Right ventricle myocardium superior (tissue), 1 donor: Measurements from ENCODE around the gene SAP30BP. TPM values are rescaled to one million over a fixed set of nuclear protein-coding genes. Genes with fewer than 3 reads are reported as not detected.

Source experiments
- ATAC-seq: fragments of 200-7000 bp; cut with Tn5 transposase; one replicate; pipeline ENCODE4 v1.9.1; 2020; ENCODE audit warnings: mild to moderate bottlenecking; ENCODE audit not compliant: poor library complexity
- DNase-seq: peaks from one replicate; pipeline ENCODE4 v3.0.0-alpha.2; 2020
- intact Hi-C: fragments of 100-400 bp; cut with DNase I; formaldehyde crosslinking; loops from one replicate; pipeline ENCODE4 v1.11.2; 2022
- total RNA-seq: library from RNA; stranded (reverse); fragmentation: NEBNext Ultra II Directional; extraction: Animal tissue kit (Norgen Biotek cat#: 25700); gene quantifications from one replicate; pipeline ENCODE4 v1.2.1, GENCODE V29; 2021
- donor health status: DM: no; HTN: yes; CAD: no; lungs with severe emphysema.

SAP30BP gene
- total RNA-seq, 1 donor from 2014 or later: 40.0 TPM

DNA sequence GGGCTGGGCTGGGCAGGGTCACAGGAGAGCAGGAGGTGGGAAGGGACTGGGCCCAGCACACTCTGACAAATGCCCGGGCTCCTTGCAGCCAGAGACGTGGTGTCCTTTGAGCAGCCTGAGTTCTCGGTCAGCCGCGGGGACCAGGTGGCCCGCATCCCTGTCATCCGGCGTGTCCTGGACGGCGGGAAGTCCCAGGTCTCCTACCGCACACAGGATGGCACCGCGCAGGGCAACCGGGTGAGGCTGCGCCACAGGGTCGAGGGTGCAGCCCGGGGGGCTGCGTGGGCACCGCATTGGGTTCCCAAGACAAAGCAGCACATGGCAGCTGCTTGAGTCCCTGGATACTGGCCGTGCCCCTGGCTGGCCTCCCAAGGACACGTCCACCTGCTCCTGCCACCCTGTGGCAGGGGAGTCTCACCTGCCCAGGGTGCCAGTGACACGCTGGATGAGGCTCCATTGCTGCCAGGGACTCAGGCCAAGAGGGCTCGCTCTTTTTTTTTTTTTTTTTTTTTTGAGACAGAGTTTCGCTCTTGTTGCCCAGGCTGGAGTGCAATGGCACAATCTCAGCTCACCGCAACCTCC lies 76.6 kb downstream of the SAP30BP start:
- ATAC-seq: no peak
- intact Hi-C loops: no loop called here
- no peak for DNase-seq

DNA sequence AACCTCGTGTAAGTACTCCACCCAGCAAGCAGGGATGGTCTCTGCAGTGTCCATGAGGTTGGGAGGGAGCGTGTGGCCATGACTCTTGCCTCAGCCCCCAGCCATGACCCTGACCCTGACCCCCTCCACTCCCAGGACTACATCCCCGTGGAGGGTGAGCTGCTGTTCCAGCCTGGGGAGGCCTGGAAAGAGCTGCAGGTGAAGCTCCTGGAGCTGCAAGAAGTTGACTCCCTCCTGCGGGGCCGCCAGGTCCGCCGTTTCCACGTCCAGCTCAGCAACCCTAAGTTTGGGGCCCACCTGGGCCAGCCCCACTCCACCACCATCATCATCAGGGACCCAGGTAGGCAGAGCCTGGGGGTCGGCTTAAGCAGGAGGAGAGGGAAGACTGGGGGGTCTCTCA lies 81.6 kb downstream of the SAP30BP start:
- DNase-seq (no peak), ATAC-seq (no peak)
- intact Hi-C loops: loop anchor here (2.0 kb wide), 1 partner anchor 68 kb away; no protein-coding TSS in a partner anchor

DNA sequence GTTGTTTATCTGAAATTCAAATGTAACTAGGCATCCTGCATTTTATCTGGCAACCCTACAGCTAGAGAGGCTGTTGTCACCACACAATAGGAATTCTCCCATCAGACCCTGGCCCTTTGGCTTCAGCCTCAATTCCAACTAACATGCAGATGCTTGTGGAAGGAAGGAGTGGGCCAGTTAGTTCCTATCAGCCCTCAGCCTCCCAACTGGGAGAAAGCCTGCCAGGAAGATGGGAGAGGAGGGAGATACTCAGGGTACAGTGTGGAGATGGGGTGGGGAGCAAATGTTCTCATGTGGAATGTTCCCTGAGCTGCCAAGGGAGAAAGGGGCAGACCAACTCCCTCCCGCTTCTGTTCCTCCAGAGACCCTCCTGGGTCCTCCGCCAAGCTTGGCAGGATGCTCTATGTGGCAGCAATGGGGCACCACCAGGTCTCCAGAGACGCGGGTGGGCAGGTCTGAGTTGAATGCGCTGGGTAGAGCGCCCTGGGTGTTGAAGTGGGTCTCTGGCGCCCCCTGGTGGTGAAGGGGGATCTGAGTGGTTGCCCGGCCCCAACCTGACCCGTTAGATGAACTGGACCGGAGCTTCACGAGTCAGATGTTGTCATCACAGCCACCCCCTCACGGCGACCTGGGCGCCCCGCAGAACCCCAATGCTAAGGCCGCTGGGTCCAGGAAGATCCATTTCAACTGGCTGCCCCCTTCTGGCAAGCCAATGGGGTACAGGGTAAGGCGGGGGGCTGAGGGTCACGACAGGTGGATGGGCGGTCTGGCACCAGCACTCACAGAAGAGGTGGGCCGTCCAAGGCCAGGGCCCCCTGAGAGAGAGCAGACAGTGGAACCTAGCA lies 82.6 kb downstream of the SAP30BP start:
- intact Hi-C loops: loop anchor here (2.0 to 5.0 kb wide), 2 partner anchors 69 to 117 kb away; partner anchors contain the start of gene SMIM5
- DNase-seq (peak; percentile 93), ATAC-seq (peak; percentile 83)

DNA sequence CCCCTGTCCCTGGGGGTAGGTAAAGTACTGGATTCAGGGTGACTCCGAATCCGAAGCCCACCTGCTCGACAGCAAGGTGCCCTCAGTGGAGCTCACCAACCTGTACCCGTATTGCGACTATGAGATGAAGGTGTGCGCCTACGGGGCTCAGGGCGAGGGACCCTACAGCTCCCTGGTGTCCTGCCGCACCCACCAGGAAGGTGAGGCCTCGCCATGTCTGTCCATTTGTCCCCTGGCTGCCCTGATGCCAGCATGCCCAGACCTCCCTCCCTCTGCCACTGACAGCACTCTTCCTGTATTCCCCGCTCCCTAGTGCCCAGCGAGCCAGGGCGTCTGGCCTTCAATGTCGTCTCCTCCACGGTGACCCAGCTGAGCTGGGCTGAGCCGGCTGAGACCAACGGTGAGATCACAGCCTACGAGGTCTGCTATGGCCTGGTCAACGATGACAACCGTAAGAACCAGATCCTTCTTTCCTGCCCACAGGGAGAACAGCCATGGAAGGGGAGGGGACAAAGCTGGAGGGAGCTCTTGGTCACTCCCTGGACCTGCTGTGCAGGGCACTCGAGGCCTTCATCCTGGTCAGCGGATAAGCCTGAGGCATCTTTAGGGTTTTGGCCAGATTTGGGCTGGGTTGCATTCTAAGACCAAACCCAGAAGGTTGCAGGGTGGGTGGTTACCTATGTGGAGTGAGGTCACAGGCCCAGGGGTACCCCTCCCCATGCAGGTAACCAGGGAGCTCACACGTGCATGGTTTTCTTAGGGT lies 83.7 kb downstream of the SAP30BP start:
- intact Hi-C loops: loop anchor here (5.0 kb wide), 1 partner anchor 119 kb away; the partner anchor contains the start of gene SMIM5
- no peak for ATAC-seq
- DNase-seq: no peak

DNA sequence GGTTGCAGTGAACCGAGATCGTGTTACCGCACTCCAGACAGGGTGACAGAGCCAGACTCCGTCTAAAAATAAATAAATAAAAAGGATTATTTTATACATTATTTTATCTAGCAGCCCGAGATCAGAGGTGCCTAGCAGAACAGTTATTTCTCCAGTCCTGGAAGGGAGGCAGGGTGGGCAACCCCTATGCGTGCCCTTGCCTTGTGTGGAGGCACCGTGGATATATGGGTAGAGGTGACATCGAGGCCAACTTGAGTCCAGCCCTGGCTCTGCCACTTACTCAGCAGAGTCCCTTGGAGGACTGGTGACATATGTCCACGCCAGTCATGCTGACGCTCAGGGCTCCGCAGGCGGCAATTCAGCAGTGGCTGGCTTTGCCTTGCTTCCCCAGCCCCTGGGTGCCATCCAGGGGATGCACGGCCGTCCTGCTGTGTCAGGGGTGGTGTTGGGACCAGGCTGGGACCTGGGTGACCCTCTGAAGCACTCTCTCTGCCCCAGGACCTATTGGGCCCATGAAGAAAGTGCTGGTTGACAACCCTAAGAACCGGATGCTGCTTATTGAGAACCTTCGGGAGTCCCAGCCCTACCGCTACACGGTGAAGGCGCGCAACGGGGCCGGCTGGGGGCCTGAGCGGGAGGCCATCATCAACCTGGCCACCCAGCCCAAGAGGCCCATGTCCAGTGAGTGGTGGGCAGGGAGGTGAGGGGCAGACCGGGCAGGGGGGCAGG lies 84.7 kb downstream of the SAP30BP start:
- no peak for DNase-seq
- ATAC-seq: no peak
- intact Hi-C loops: loop anchor here (5.0 kb wide), 1 partner anchor 120 kb away; the partner anchor contains the start of gene SMIM5

DNA sequence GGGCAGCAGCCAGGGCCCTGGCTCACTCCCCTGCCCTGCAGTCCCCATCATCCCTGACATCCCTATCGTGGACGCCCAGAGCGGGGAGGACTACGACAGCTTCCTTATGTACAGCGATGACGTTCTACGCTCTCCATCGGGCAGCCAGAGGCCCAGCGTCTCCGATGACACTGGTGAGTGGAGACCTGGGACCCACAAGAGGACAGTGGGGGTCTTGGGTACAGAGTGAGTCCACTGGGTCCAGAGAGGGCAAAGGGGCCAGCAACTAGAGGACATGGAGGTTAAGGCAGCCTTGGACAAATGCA lies 85.2 kb downstream of the SAP30BP start:
- intact Hi-C loops: loop anchor here (5.0 kb wide), 1 partner anchor 120 kb away; the partner anchor contains the start of gene SMIM5
- DNase-seq: no peak

DNA sequence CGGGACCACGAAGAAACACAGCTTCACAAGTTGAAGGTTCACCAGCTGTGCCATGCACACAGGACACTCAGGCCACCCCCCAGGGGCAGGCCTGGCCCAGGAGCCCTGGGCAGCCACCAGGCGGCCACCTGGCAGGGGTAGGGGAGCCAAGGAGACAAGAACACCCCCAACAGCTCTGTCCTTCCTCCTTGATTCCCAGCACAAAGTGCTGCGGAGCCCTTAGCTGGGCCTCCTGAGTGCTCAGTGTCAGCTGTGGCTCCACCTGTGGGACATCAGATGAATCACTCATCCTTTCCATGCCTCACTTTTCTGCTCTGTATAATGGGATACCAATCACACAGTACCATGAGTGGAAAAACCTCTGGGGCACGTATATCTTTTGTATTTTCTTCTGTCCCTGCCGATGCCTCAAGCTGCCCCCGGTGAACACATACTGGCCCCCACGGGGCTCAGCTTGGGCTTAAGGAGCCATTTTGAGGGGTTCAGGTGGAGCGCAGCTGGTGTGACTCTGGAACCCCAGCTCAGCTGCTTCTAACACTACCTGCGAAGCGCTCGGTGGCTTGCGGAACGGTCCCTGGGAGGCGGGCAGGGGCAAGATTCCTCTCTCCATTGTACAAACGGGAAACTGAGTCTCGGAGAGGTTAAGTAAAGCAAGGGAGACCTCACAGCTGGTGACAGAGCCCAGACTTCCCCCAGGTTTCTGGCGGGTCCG lies 85.8 kb downstream of the SAP30BP start:
- DNase-seq (no peak), ATAC-seq (no peak)
- intact Hi-C loops: loop anchor here (5.0 kb wide), 1 partner anchor 121 kb away; the partner anchor contains the start of gene SMIM5

More for the DNA sequence above, 85.2 kb downstream of the SAP30BP start:
- ATAC-seq: no peak

DNA sequence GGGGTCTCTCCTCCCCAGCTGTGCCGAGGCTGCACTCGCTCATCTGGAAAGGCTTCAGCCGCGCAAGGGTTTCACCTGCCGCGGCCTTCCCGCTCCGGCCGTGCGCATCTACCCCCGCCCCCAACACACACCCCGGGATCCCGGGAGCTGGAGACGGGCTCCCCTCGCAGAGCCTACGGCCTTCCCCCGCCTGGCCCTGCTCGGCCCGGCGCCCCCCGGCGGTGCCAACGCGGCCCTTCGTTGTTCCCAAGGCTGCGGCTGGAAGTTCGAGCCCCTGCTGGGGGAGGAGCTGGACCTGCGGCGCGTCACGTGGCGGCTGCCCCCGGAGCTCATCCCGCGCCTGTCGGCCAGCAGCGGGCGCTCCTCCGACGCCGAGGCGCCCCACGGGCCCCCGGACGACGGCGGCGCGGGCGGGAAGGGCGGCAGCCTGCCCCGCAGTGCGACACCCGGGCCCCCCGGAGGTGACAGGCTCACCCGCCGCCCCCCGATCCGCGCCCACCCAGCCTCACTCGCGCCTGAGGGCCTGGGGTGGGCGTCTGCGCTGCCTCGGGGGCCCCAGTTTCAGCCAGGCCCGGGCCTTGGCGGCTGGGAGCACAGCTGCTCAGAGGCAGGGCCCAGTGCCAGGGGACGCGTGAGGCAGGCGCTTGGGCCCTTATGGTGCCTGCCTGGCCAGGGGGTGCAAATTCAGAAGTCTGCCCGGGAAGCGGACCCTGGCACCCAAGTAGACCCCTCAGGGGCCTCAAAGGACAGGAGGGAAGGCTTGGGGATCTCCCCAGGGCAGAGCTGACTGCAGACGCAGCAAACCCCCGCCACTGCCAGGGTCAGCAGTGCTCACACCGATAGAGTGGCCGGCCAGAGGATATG lies 86.6 kb downstream of the SAP30BP start:
- ATAC-seq (peak; percentile 77), DNase-seq (peak; percentile 87)
- intact Hi-C loops: loop anchor here (5.0 kb wide), 1 partner anchor 121 kb away; the partner anchor contains the start of gene SMIM5

DNA sequence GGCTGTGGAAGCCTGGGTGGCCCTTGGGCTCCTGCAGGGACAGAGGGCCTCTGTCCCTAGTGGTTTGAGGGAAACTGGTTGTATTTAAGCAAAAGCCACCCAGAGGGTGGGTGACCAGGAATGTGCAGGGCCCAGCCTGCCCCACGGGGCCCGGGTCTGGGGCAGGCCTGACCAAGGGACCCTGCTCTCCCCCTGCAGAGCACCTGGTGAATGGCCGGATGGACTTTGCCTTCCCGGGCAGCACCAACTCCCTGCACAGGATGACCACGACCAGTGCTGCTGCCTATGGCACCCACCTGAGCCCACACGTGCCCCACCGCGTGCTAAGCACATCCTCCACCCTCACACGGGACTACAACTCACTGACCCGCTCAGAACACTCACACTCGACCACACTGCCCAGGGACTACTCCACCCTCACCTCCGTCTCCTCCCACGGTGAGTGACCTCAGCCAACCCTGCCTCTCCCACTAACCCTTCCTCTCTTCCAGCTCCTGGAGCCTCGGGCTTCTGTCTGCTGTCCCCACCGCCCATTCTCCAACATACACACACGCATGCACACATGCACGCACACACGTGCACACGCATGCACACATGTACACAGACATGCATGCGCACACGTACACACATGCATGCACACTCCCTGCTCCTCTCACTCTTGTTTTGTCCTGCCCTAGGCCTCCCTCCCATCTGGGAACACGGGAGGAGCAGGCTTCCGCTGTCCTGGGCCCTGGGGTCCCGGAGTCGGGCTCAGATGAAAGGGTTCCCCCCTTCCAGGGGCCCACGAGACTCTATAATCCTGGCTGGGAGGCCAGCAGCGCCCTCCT lies 87.5 kb downstream of the SAP30BP start:
- no peak for DNase-seq
- no peak for ATAC-seq
- intact Hi-C loops: loop anchor here (5.0 kb wide), 1 partner anchor 122 kb away; the partner anchor contains the start of gene SMIM5

DNA sequence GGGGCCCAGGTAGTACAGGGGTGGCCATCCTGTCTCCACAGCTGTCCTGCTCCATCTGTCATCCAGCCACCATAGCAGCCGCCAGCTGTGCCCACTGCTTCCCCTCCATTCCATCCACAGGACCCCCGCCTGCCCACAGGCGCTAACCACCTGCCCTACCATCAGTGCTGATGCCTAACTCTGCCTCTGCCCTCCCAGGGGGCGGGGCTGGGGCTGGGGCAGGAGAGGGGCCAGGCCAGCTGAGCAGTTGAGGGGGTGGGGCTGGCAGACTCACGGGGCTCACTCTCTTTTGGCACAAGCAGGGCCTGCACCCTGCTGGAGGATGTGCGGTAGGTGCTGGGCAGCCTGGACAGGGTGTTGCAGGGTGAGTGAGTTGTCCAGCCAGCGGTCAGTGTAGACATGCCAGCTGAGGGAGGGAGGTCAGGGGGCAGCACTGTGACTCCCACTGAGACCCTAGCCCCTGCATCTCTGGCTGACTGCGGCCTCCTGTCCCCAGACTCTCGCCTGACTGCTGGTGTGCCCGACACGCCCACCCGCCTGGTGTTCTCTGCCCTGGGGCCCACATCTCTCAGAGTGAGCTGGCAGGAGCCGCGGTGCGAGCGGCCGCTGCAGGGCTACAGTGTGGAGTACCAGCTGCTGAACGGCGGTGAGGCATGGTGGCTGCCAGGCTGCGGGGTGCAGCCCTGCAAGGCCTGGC lies 88.2 kb downstream of the SAP30BP start:
- no peak for ATAC-seq
- peak; percentile 41 for DNase-seq
- intact Hi-C loops: no loop called here

DNA sequence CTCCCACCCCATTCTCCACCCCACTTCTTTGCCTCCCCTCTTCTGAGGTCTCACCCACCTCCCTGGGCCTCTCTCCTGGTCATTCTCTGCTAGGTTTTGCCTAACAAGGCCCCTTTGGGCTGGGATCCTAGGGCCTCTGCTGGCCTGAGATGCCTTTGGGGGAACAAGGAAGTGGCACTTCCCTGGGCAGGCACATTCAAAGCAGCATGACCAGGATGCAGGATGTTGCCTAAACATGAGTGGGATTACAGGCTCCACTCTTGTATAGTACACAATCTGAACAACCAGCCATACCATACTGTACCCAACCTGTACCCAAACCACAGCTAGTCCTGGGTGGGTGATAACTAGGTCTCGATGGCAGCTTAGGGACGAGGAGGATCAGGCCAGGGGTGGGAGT lies 88.9 kb downstream of the SAP30BP start:
- intact Hi-C loops: no loop called here
- DNase-seq (no peak), ATAC-seq (no peak)

DNA sequence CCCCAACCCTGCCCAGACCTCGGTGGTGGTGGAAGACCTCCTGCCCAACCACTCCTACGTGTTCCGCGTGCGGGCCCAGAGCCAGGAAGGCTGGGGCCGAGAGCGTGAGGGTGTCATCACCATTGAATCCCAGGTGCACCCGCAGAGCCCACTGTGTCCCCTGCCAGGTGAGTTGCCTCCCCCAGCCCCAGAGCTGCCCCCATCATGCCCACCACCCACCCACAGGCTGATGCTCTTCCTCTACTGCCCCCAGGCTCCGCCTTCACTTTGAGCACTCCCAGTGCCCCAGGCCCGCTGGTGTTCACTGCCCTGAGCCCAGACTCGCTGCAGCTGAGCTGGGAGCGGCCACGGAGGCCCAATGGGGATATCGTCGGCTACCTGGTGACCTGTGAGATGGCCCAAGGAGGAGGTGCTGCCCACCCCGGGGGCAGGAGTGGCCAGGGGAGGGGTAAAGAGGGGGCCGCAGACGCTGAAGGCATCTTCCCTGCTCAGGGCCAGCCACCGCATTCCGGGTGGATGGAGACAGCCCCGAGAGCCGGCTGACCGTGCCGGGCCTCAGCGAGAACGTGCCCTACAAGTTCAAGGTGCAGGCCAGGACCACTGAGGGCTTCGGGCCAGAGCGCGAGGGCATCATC lies 89.4 kb downstream of the SAP30BP start:
- no peak for ATAC-seq
- intact Hi-C loops: no loop called here
- DNase-seq: no peak

DNA sequence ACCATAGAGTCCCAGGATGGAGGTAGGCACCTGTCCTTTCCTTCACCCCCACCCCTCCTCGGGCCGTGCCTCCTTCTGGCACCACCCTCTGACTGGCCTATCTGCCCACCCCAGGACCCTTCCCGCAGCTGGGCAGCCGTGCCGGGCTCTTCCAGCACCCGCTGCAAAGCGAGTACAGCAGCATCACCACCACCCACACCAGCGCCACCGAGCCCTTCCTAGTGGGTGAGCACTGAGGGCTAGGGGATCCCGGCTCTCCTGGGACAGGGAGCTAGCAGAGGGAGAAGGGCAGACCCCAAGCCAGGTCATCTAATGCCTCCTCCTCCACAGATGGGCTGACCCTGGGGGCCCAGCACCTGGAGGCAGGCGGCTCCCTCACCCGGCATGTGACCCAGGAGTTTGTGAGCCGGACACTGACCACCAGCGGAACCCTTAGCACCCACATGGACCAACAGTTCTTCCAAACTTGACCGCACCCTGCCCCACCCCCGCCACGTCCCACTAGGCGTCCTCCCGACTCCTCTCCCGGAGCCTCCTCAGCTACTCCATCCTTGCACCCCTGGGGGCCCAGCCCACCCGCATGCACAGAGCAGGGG lies 90.0 kb downstream of the SAP30BP start:
- ATAC-seq: no peak
- intact Hi-C loops: no loop called here
- DNase-seq: no peak
